Upper lobe of right lung (tissue), 1 donor: ENCODE measurements around the gene CD83. TPM values are rescaled to one million over a fixed set of nuclear protein-coding genes. Genes with fewer than 3 reads are reported as not detected.

Experiments
- ATAC-seq: fragments of 200-7000 bp; cut with Tn5 transposase; one replicate; pipeline ENCODE4 v1.9.1; 2020; ENCODE audit warnings: mild to moderate bottlenecking, moderate library complexity
- DNase-seq: peaks from one replicate; pipeline ENCODE4 v3.0.0-alpha.2; 2020
- H3K27ac ChIP-seq: fragments of 200-600 bp; one replicate; pipeline ENCODE4 v1.8.0; 2022
- H3K27me3 ChIP-seq: fragments of 200-600 bp; one replicate; pipeline ENCODE4 v1.8.0; 2022; ENCODE audit warnings: mild to moderate bottlenecking
- H3K36me3 ChIP-seq: fragments of 200-600 bp; one replicate; pipeline ENCODE4 v1.8.0; 2022
- H3K4me1 ChIP-seq: fragments of 200-600 bp; one replicate; pipeline ENCODE4 v1.8.0; 2022
- H3K4me3 ChIP-seq: fragments of 200-600 bp; one replicate; pipeline ENCODE4 v1.8.0; 2022; ENCODE audit warnings: mild to moderate bottlenecking
- H3K9me3 ChIP-seq: fragments of 200-600 bp; one replicate; pipeline ENCODE4 v1.8.0; 2022
- CTCF ChIP-seq: fragments of 200-600 bp; IDR thresholded peaks from one replicate; pipeline ENCODE4 v1.8.0; 2022; ENCODE audit warnings: antibody characterized with exemption
- intact Hi-C: fragments of 100-400 bp; cut with DNase I; formaldehyde crosslinking; loops from one replicate; pipeline ENCODE4 v1.11.0; 2022
- total RNA-seq: library from RNA; stranded (reverse); fragmentation: NEBNext Ultra II Directional; extraction: Animal tissue kit (Norgen Biotek cat#: 25700); gene quantifications from one replicate; pipeline ENCODE4 v1.2.1, GENCODE V29; 2021
- donor health status: DM: no; HTN: yes; CAD: no; lungs with severe emphysema.

The CD83 gene
- total RNA-seq, 1 donor from 2014 or later: 26.0 TPM

- no peaks in the 10 kb centered on the region for H3K9me3 ChIP-seq
- no peak overlapping the region for H3K4me3 ChIP-seq
- intact Hi-C loops: no loop called here
- H3K36me3 ChIP-seq: no peaks in the 10 kb centered on the region
- no peaks in the 10 kb centered on the region for H3K4me1 ChIP-seq
- ATAC-seq: no peak
- no peak for DNase-seq
- H3K27ac ChIP-seq: no peak overlapping the region
- no peak for TF ChIP-seq CTCF
- H3K27me3 ChIP-seq: no peaks in the 10 kb centered on the region
These were observed 24.5 kb upstream of the CD83 start for GRCh38 chr6:14092838-14093789.

DNA sequence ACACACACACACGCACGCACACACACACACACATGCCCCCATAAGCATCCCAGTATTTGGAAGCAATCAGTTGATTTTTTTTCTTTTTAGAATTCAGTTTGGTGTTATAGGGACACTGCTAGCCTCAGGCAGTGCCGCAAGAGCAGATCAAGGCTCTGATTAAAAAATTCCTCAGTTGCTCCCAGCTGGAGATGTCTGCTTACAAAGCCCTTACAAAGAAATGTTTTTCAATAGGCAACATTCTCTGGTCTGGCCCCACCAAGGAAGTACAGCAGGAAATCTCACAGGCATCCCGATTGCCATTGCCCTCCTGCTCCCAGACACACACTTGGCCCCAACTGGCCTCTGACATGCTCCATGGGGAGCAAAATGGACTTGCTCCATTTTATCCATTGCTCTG lies 22.9 kb upstream of the CD83 start:
- Histone ChIP-seq H3K27me3 (no peaks in the 10 kb centered on the region), H3K27ac (no peak overlapping the region), H3K9me3 (no peaks in the 10 kb centered on the region), H3K36me3 (no peaks in the 10 kb centered on the region), H3K4me3 (no peak overlapping the region), H3K4me1 (no peaks in the 10 kb centered on the region)
- ATAC-seq (no peak), DNase-seq (no peak)
- intact Hi-C loops: no loop called here
- no peak for TF ChIP-seq CTCF

GRCh38 chr6:14095437-14095836 lies 22.1 kb upstream of the CD83 start:
- Histone ChIP-seq H3K4me3 (no peak overlapping the region), H3K4me1 (peaks cover 3% of the 10 kb centered on the region), H3K27me3 (no peaks in the 10 kb centered on the region), H3K9me3 (no peaks in the 10 kb centered on the region), H3K36me3 (no peaks in the 10 kb centered on the region), H3K27ac (no peak overlapping the region)
- intact Hi-C loops: no loop called here
- DNase-seq: no peak
- ATAC-seq: no peak
- TF ChIP-seq CTCF: no peak

GRCh38 chr6:14100138-14100537 lies 17.4 kb upstream of the CD83 start:
- Histone ChIP-seq H3K27ac (no peak overlapping the region), H3K36me3 (no peaks in the 10 kb centered on the region), H3K4me1 (peaks cover 4% of the 10 kb centered on the region), H3K4me3 (no peak overlapping the region), H3K27me3 (no peaks in the 10 kb centered on the region), H3K9me3 (no peaks in the 10 kb centered on the region)
- no peak for DNase-seq
- ATAC-seq: peak; percentile 67
- intact Hi-C loops: no loop called here
- no peak for TF ChIP-seq CTCF

- no peak overlapping the region for H3K4me3 ChIP-seq
- H3K4me1 ChIP-seq: peaks cover 4% of the 10 kb centered on the region
- TF ChIP-seq CTCF: no peak
- H3K36me3 ChIP-seq: no peaks in the 10 kb centered on the region
- H3K27ac ChIP-seq: no peak overlapping the region
- ATAC-seq: no peak
- no peaks in the 10 kb centered on the region for H3K9me3 ChIP-seq
- H3K27me3 ChIP-seq: no peaks in the 10 kb centered on the region
- intact Hi-C loops: no loop called here
- DNase-seq: no peak
These were observed 16.6 kb upstream of the CD83 start for GRCh38 chr6:14100966-14101365.
